ENCODE measurements around the gene INMT. TPM values are rescaled to one million over a fixed set of nuclear protein-coding genes. Genes with fewer than 3 reads are reported as not detected.

INMT gene
- total and polyA plus RNA-seq, 2 donors: 0.94 to 2.5 TPM

GRCh38 chr7:30755384-30756154, 3.6 kb downstream of the INMT start:
- Histone ChIP-seq H3K9me3 (ENCODE audit: control insufficient read depth in 2 of 2, insufficient read depth in 1 of 2, low read length in 1 of 2) (peaks cover 0 to under 1% of the 10 kb centered on the region in 2 donors), H3K4me3 (ENCODE audit: low read length in 2 of 2) (no peak overlapping the region), H3K4me1 (ENCODE audit: control insufficient read depth in 2 of 2, insufficient read depth in 2 of 2, low read length in 2 of 2) (no peaks in the 10 kb centered on the region), H3K36me3 (ENCODE audit: control insufficient read depth in 2 of 2, insufficient read depth in 2 of 2, low read length in 1 of 2) (no peaks in the 10 kb centered on the region), H3K27me3 (ENCODE audit: control insufficient read depth in 2 of 2, insufficient read depth in 1 of 2, low read length in 1 of 2) (no peaks in the 10 kb centered on the region), H3K27ac (ENCODE audit: low read depth in 1 of 2, low read length in 1 of 2) (no peak overlapping the region)
- WGBS: 96% methylated on average over 22 of the region's 22 CpGs
- no peak for DNase-seq (ENCODE audit: low read depth in 6 of 9, low spot score in 9 of 9)

GRCh38 chr7:30757342-30757692, 5.4 kb downstream of the INMT start:
- H3K27ac ChIP-seq (ENCODE audit: low read depth in 1 of 2, low read length in 1 of 2): no peak overlapping the region
- H3K4me3 ChIP-seq (ENCODE audit: low read length in 2 of 2): no peak overlapping the region
- WGBS: 91% methylated on average over 6 of the region's 6 CpGs
- H3K27me3 ChIP-seq (ENCODE audit: control insufficient read depth in 2 of 2, insufficient read depth in 1 of 2, low read length in 1 of 2): no peaks in the 10 kb centered on the region
- no peaks in the 10 kb centered on the region for H3K4me1 ChIP-seq (ENCODE audit: control insufficient read depth in 2 of 2, insufficient read depth in 2 of 2, low read length in 2 of 2)
- no peaks in the 10 kb centered on the region for H3K36me3 ChIP-seq (ENCODE audit: control insufficient read depth in 2 of 2, insufficient read depth in 2 of 2, low read length in 1 of 2)
- no peaks in the 10 kb centered on the region for H3K9me3 ChIP-seq (ENCODE audit: control insufficient read depth in 2 of 2, insufficient read depth in 1 of 2, low read length in 1 of 2)
- DNase-seq (ENCODE audit: low read depth in 6 of 9, low spot score in 9 of 9): no peak

- Histone ChIP-seq H3K4me3 (ENCODE audit: low read length in 2 of 2) (no peak overlapping the region), H3K36me3 (ENCODE audit: control insufficient read depth in 2 of 2, insufficient read depth in 2 of 2, low read length in 1 of 2) (no peaks in the 10 kb centered on the region), H3K9me3 (ENCODE audit: control insufficient read depth in 2 of 2, insufficient read depth in 1 of 2, low read length in 1 of 2) (no peaks in the 10 kb centered on the region), H3K27ac (ENCODE audit: low read depth in 1 of 2, low read length in 1 of 2) (no peak overlapping the region), H3K4me1 (ENCODE audit: control insufficient read depth in 2 of 2, insufficient read depth in 2 of 2, low read length in 2 of 2) (no peaks in the 10 kb centered on the region), H3K27me3 (ENCODE audit: control insufficient read depth in 2 of 2, insufficient read depth in 1 of 2, low read length in 1 of 2) (peaks cover 0 to under 1% of the 10 kb centered on the region in 2 donors)
- no peak for DNase-seq (ENCODE audit: low read depth in 6 of 9, low spot score in 9 of 9)
- 95% methylated on average over 3 of the region's 3 CpGs for WGBS
Measured at GRCh38 chr7:30760514-30761213, 8.7 kb downstream of the INMT start.

GRCh38 chr7:30761214-30762156, 9.6 kb downstream of the INMT start:
- Histone ChIP-seq H3K27me3 (ENCODE audit: control insufficient read depth in 2 of 2, insufficient read depth in 1 of 2, low read length in 1 of 2) (peaks cover 0 to 4% of the 10 kb centered on the region in 2 donors), H3K36me3 (ENCODE audit: control insufficient read depth in 2 of 2, insufficient read depth in 2 of 2, low read length in 1 of 2) (no peaks in the 10 kb centered on the region), H3K9me3 (ENCODE audit: control insufficient read depth in 2 of 2, insufficient read depth in 1 of 2, low read length in 1 of 2) (no peaks in the 10 kb centered on the region), H3K4me3 (ENCODE audit: low read length in 2 of 2) (no peak overlapping the region), H3K4me1 (ENCODE audit: control insufficient read depth in 2 of 2, insufficient read depth in 2 of 2, low read length in 2 of 2) (no peaks in the 10 kb centered on the region), H3K27ac (ENCODE audit: low read depth in 1 of 2, low read length in 1 of 2) (no peak overlapping the region)
- DNase-seq (ENCODE audit: low read depth in 6 of 9, low spot score in 9 of 9): no peak
- WGBS: 85% methylated on average over 13 of the region's 13 CpGs

- H3K27ac ChIP-seq (ENCODE audit: low read depth in 1 of 2, low read length in 1 of 2): no peak overlapping the region
- H3K36me3 ChIP-seq (ENCODE audit: control insufficient read depth in 2 of 2, insufficient read depth in 2 of 2, low read length in 1 of 2): no peaks in the 10 kb centered on the region
- H3K4me3 ChIP-seq (ENCODE audit: low read length in 2 of 2): no peak overlapping the region
- WGBS: 88% methylated on average over 6 of the region's 6 CpGs
- H3K4me1 ChIP-seq (ENCODE audit: control insufficient read depth in 2 of 2, insufficient read depth in 2 of 2, low read length in 2 of 2): no peaks in the 10 kb centered on the region
- H3K9me3 ChIP-seq (ENCODE audit: control insufficient read depth in 2 of 2, insufficient read depth in 1 of 2, low read length in 1 of 2): no peaks in the 10 kb centered on the region
- peaks cover 0 to 4% of the 10 kb centered on the region in 2 donors for H3K27me3 ChIP-seq (ENCODE audit: control insufficient read depth in 2 of 2, insufficient read depth in 1 of 2, low read length in 1 of 2)
- no peak for DNase-seq (ENCODE audit: low read depth in 6 of 9, low spot score in 9 of 9)
Measured at GRCh38 chr7:30764030-30764975, 12.4 kb downstream of the INMT start.

GRCh38 chr7:30765408-30765807, 13.5 kb downstream of the INMT start:
- H3K4me1 ChIP-seq (ENCODE audit: control insufficient read depth in 2 of 2, insufficient read depth in 2 of 2, low read length in 2 of 2): no peaks in the 10 kb centered on the region
- no peak overlapping the region for H3K27ac ChIP-seq (ENCODE audit: low read depth in 1 of 2, low read length in 1 of 2)
- H3K36me3 ChIP-seq (ENCODE audit: control insufficient read depth in 2 of 2, insufficient read depth in 2 of 2, low read length in 1 of 2): no peaks in the 10 kb centered on the region
- H3K9me3 ChIP-seq (ENCODE audit: control insufficient read depth in 2 of 2, insufficient read depth in 1 of 2, low read length in 1 of 2): no peaks in the 10 kb centered on the region
- 97% methylated on average over 2 of the region's 2 CpGs for WGBS
- DNase-seq (ENCODE audit: low read depth in 6 of 9, low spot score in 9 of 9): no peak
- H3K4me3 ChIP-seq (ENCODE audit: low read length in 2 of 2): no peak overlapping the region
- H3K27me3 ChIP-seq (ENCODE audit: control insufficient read depth in 2 of 2, insufficient read depth in 1 of 2, low read length in 1 of 2): peaks cover 0 to 4% of the 10 kb centered on the region in 2 donors

- peak overlapping the region in 1 of 2 donors; percentile 52 for H3K27ac ChIP-seq (ENCODE audit: low read depth in 1 of 2, low read length in 1 of 2)
- H3K27me3 ChIP-seq (ENCODE audit: control insufficient read depth in 2 of 2, insufficient read depth in 1 of 2, low read length in 1 of 2): peaks cover 0 to 1% of the 10 kb centered on the region in 2 donors
- H3K36me3 ChIP-seq (ENCODE audit: control insufficient read depth in 2 of 2, insufficient read depth in 2 of 2, low read length in 1 of 2): no peaks in the 10 kb centered on the region
- WGBS: 81% methylated on average over 9 of the region's 9 CpGs
- H3K4me3 ChIP-seq (ENCODE audit: low read length in 2 of 2): peak overlapping the region; percentile 73 to 85
- no peaks in the 10 kb centered on the region for H3K9me3 ChIP-seq (ENCODE audit: control insufficient read depth in 2 of 2, insufficient read depth in 1 of 2, low read length in 1 of 2)
- no peak for DNase-seq (ENCODE audit: low read depth in 6 of 9, low spot score in 9 of 9)
- H3K4me1 ChIP-seq (ENCODE audit: control insufficient read depth in 2 of 2, insufficient read depth in 2 of 2, low read length in 2 of 2): peaks cover 5 to 8% of the 10 kb centered on the region in 2 donors
Measured at GRCh38 chr7:30770845-30771173, 18.9 kb downstream of the INMT start.

GRCh38 chr7:30771174-30771879, 19.4 kb downstream of the INMT start, which contains the start of gene MINDY4:
Gene MINDY4 (plus strand): TSS chr7:30771417. CDS start chr7:30771494, 77 bp downstream.
- WGBS: 4% methylated on average over 62 of the region's 62 CpGs
- Histone ChIP-seq H3K27me3 (ENCODE audit: control insufficient read depth in 2 of 2, insufficient read depth in 1 of 2, low read length in 1 of 2) (no peaks in the 10 kb centered on the region), H3K36me3 (ENCODE audit: control insufficient read depth in 2 of 2, insufficient read depth in 2 of 2, low read length in 1 of 2) (no peaks in the 10 kb centered on the region), H3K4me1 (ENCODE audit: control insufficient read depth in 2 of 2, insufficient read depth in 2 of 2, low read length in 2 of 2) (peaks cover 5 to 8% of the 10 kb centered on the region in 2 donors), H3K9me3 (ENCODE audit: control insufficient read depth in 2 of 2, insufficient read depth in 1 of 2, low read length in 1 of 2) (no peaks in the 10 kb centered on the region), H3K27ac (ENCODE audit: low read depth in 1 of 2, low read length in 1 of 2) (peak within 1 kb of the TSS in 1 of 2 donors; percentile 69), H3K4me3 (ENCODE audit: low read length in 2 of 2) (peak within 1 kb of the TSS; percentile 73 to 85)
- peak in 8 of 9 donors; percentile 20 to 67 (median 42) for DNase-seq (ENCODE audit: low read depth in 6 of 9, low spot score in 9 of 9)

Measured in thymus (tissue), 11 donors.